Stimulated activated CD4-positive, alpha-beta T cell treated with anti-CD3 and anti-CD28 coated beads, Interleukin-15, amount 100 ng/mL, for 24 hours (primary cell): Measurements from ENCODE around the gene RNF126.
A peak's percentile ranks its signal among the peaks of the same experiment; 100 is the strongest.

ENCODE experiments used
- DNase-seq: peaks from one replicate; pipeline ENCODE4 v3.0.0-alpha.2; 2020

The RNF126 gene

DNA sequence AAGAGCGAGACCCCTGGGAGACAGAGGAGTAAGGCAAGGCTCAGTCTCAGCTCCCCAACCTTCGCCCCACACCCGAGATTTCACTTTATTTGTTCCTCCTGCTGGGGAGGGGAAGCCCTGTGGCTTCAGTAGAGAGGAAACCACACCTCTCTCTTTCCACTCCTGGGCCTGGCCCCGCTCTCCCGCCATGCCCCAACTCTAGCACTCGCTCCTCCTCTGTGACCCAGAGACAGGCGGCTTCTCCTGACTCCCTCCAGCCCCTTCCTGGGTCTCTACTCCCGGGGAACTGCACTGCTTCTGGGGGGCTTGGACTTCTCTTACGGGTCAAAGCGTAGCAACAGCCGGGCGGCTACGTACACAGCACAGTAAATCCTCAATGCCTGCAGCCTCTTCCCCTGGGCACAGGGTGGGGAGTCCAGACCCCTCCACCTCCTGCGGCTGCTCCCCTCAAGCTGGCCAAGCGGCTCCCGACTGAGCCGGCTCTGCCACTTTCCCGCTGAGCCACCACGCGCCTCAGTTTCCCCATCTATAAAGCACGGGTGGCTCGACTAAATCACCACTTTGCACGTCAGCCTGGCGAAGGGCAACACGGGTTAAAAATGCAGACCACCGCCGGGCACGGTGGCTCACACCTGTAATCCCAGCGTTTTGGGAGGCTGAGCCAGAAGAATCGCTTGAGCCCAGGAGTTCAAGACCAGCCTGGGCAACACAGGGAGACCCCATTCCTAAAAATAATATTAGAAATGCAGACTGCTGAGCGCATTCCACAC, 1.4 kb downstream of the RNF126 start:
- peak; percentile 78 for DNase-seq

DNA sequence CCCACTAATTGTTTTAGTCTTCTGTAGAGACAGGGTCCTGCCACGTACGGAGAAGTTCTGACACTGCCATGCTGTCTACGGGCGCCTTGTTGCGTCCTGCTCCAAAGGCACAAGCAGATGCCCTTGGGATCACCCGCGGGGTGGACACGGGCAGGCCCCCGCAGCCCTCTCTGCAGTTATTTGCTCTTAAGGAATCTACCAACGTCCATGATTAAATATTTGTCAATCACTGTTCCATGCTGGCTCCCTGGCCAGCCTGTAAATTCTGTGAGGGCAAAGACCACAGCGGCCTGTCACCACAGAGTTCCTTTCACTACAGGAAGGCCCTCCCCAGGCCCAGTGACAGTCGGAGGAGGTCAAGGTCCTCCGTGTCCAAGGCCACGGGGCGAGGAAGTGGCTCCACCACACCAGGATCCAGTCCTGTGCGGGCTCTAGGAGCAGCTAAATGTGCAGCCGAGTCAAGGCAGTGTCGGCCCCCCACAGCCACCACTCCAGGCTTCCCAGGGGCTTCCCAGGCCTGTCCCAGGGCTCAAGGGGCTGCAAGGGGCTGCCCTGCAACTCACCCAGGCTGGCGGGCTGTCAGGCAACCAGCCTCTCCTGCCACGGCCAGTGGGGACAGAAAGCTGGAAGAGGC, 2.1 kb downstream of the RNF126 start:
- no peak for DNase-seq

DNA sequence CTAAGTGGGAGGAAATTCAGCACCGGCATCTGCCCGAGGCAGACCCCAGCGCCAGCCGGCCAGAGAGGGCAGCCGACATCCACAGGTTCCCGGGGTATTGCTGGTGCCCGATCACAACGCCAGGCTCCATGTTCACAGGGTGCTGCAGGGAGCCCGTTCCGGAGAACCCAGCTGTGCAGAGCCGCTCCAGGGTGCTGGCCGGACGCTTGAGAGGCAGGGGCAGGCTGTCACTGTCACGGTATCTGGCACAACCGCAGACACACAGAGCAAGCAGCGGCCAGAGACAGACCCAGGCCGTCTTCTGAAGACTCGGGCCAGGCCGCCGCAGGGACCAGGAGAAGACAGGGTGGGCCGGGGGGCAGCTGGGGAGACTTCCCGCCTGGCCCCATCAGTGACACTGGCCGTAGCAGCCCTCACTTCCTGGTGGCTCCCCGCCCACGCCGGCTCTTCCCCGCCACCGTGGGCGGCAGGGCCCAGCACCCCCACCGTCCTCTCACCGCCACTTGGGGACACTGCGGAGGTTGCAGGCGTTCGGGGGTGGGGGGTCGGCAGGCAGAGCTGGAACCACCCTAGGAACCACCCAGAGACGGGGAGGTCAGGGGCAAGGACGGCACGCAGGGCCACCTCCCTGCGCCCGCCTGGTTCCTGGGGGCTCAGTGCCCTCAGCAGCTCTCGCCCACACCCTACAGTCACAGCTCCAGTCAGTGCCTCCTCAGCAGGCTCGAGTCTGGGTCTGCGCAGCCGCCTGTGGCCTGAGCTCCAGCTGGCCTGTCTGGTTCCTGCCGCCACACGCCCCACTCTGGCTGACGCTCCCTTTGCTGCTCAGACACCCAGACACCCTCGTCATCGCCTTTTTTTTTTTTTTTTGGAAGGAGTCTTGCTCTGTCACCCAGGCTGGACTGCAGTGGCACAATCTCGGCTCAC, 3.8 kb downstream of the RNF126 start:
- peak; percentile 38 for DNase-seq

GRCh38 chr19:658059-658839, 4.8 kb downstream of the RNF126 start:
- DNase-seq, result no peak

DNA sequence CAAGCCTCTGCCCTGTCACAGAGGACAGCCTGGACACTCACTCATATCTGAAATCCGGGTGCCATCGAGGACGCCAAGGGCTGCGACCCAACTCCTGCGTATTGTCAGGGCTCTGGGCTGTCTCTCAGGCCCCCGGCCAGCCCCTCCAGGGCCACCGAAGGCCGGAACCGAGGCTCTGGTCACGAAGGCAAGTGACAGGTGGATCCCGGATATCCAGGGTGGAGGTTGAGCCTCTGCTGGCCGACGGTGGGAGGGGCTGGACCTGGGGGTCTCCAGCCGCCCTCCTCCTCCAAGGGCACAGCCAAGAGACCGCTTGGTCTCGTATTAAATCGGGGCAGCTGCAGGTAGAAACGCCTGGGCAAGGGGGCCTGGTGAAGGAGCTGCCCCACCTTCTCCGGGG, 5.4 kb downstream of the RNF126 start:
- DNase-seq, result no peak

DNA sequence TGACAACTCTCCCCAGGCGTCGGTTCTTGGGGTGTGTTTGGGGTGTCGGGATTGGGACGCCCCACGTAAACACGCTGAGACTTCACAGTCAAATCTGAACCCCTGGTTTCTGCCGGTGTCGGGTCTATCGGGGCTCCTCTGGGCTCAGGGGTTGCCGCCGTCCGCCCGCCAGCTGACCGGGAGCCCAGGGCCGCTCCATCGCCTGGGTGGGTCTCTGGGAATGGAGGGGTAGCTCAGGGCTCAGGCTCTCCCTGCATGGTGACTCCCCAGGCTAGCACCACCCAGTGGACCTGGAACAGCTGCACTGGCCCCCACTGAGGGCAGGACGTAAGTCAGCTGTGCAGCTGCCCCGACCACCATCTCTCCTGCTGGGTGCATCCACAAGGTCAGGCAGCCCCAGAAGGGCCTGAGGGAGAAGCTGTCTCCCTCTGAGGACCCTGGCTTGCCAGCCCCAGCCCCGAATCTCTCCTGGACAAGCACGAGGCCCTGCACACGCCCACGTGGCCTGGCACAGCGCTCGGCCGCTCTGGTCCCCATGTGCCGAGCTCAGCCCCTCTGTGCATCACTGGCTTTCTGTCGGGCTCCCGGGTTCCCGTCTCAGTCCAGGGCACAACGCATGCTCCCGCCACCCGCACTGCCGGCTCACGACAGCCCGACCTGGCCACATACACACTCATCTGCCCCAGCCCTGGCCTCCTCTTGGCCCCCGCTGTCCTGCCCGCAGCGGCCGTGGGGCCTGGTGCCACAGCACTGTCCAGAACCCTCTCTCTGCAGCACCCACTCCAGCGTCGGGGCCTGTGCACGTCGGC, 6.1 kb downstream of the RNF126 start:
- DNase-seq, result no peak

GRCh38 chr19:655691-656090, 7.3 kb downstream of the RNF126 start:
- DNase-seq, result no peak

DNA sequence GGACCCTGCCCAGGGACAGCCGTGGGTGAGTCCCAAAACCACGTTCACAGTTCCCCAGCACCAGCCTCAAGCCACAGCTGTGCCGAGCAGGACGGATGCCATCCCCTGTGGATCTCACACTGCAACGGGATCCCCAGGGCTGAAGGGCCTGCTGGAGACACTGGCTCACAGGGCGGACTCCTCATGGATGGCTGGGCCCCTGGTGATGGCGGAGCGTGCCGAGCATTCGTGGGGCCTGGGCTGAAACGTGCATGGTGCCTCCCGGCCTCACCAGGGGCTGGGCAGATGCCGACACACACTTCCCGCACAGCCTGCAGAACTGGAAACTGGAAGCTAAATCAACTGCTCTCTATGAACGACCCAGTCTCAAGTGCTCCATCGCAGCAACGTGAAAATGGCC, 9.6 kb downstream of the RNF126 start:
- no peak for DNase-seq

- no peak for DNase-seq
Observed at GRCh38 chr19:652467-653389, 10.3 kb downstream of the RNF126 start.

DNA sequence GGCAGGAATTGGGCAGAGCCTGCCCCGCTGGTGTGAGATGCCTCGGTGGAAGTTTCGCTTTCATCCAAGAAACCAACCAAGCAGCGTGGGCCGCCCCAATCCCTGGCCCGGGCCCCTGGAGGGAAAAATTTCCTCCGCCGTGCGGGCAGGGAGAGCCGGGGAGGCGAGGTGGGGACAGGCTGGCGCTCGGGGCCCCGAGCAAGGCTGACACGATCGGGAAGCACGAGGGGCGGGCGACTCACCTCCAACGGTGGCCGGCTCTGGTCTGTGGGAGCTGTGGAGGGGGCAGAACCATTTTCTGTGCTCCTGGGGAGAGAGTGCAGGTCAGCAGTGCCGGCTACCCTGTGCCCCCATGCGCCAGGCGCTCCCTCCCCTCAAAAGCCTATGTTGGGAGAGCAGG, 11.0 kb downstream of the RNF126 start:
- no peak for DNase-seq

GRCh38 chr19:651114-651818, 11.7 kb downstream of the RNF126 start:
- no peak for DNase-seq

- DNase-seq, result no peak
Observed at GRCh38 chr19:650121-650520, 12.9 kb downstream of the RNF126 start.

GRCh38 chr19:648904-649801, 13.9 kb downstream of the RNF126 start:
- no peak for DNase-seq

DNA sequence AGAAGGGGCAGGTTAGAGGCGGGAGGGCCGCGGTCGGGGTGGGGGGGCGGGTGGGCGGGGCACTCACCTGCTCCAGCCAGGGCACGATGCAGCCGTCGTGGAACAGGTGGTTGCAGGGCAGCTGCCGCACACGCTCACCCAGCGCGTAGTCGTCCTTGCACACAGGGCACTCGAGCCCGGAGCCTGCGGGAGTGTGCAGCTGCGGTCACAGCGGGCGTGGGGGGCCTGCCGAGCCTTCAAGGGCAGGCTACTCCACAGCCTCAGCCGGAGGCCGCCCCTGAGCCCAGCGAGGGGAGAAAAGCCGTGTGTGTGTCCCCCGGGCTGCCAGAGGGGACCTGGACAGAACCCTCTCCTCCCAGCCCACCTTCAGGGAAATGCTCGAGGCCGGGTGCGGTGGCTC, 14.7 kb downstream of the RNF126 start:
- no peak for DNase-seq

GRCh38 chr19:647566-648284, 15.3 kb downstream of the RNF126 start:
- no peak for DNase-seq

- DNase-seq, result no peak
Observed at GRCh38 chr19:646779-647565, 16.0 kb downstream of the RNF126 start.
